Cerebellar cortex (tissue), 1 donor: Measurements from ENCODE around the gene TUBGCP6.

Experiments used
- DNase-seq: peaks from one replicate; pipeline ENCODE4 v3.0.0-alpha.2; 2015; ENCODE audit warnings: low spot score

TUBGCP6 gene

DNA sequence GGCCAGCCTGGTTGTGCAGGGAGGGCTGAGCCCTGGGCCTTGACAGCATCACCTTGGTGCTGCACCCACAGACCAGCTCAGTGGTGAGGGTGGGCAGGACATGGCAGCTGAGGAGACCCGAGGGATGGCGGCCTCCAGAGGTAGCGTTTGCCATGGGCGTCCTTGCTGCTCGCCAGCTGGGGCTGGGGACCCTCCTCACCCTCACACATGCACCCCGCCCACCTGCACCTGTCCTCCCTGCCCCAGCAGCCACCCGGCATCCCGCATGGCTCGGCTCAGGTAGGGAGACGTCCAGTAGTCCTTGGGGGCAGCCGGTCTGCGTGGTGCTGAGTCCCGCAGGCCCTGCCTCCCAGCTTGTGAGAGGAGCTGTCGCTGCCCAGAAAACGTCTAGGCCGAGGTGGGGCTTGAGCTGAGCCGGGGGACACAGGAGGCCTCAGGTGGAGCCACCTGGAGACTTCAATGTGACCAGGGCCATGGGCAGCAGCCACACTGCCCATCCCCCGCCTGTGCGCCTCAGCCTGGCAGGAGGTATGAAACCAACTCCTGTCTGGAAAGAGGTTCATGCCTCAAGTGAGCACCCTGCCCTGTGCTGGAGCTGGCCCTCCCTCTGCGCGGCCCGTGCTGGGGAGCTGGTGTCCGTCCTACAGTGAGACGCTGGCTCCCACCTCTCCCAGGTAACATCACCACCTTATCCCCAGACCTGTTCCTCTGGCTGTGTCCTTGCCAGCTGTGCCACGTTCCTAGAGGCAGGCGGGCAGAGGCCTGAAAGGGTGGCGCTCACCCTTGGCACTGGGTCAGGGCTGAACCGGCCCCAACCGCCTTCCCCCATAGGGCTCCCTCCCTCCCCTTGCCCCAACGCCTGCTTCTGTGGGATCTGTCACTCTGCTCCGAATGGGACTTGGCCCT is 62.4 kb downstream of the TUBGCP6 start:
- no peak for DNase-seq

DNA sequence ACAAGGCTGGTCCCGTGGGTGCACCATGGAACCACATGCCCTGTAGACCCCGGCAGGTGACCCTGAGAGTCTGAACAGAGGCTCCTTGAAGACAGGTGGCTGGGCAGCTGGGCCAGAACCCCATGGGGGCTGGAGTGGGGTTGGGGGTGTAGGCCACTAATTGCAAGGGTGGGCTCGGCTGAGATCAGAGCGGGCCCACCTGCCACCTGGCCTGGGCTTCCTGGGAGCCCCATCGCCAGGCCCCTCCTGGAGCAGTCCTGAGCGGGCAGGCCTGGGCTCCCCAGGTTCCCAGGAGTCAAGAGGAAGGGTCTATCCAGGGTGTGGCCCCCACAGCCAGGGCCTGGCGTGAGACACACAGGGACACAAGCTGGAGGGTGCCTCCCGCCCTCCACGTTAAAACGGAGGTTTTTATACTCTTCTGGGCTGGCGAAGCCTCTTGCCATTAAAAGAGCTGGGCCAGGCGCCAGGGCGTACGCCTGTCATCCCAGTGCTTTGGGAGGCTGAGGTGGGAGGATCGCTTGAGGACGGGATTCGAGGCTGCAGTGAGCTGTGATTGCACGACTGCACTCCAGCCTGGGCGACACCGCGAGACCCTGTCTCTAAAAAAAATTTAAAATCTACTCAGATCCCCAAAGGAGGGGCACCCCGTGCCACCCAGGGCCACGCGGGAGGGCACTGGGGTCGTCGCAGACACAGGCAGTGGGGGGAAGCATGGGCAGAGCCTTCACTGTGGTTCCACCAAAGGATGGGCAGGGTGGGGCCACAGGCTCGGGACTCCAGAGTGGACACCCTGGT is 63.9 kb downstream of the TUBGCP6 start:
- DNase-seq: no peak

DNA sequence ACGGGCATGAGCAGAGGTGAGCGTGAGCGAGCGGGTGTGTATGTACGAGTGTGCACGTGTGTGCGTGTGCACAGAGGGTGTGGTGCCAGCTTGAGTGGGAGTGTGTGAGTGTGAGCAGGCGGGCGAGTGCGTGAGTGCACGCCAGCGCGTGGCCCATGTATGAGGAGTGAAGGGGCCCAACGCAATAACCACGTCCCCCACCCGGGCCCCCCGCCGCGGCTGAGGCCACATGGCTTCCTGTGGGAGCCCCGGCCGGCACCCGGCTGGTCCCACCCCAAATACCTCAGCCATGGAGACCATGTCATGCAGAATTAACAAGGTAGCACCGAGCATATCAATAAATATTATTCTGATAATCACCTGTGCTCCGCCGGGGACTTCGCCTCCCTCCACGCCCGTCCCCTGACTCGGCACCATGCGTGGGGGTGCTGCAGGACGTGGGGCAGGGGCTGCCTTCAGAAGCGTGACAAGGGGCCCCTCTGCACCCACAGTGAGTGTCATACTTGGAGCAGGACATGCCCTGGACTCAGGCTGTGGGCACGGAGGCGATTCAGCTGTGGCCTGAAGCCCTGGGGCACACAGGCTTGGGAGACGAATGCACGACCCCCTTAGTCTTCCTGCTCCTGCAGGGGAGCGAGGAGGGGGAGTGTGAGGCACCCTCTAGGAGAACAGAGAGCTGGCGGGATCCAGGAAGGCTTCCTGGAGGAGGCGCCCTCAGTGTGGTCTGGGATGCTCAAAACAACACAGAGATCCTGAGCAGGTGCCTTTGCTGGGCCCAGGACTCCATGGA is 64.7 kb downstream of the TUBGCP6 start:
- no peak for DNase-seq

GRCh38 chr22:50178871-50179869 is 65.7 kb downstream of the TUBGCP6 start:
- no peak for DNase-seq

- DNase-seq: no peak
Measured at GRCh38 chr22:50178471-50178864, 66.4 kb downstream of the TUBGCP6 start.

GRCh38 chr22:50177537-50178470 is 67.0 kb downstream of the TUBGCP6 start:
- DNase-seq: no peak

DNA sequence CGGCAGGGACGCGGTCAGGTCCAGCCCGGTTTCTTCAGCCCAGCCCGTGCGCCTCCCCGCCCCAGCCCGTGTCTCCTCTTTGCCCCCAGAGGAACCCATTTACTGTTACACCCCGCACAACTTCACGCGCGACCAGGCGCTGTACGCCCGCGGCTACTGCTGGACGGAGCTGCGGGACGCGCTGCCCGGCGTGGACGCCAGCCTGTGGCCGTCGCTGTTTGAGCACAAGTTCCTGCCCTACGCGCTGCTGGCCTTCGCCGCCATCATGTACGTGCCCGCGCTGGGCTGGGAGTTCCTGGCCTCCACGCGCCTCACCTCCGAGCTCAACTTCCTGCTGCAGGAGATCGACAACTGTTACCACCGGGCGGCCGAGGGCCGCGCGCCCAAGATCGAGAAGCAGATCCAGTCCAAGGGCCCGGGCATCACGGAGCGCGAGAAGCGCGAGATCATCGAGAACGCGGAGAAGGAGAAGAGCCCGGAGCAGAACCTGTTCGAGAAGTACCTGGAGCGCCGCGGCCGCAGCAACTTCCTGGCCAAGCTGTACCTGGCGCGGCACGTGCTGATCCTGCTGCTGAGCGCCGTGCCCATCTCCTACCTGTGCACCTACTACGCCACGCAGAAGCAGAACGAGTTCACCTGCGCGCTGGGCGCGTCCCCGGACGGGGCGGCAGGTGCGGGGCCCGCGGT is 67.8 kb downstream of the TUBGCP6 start:
- DNase-seq: no peak

DNA sequence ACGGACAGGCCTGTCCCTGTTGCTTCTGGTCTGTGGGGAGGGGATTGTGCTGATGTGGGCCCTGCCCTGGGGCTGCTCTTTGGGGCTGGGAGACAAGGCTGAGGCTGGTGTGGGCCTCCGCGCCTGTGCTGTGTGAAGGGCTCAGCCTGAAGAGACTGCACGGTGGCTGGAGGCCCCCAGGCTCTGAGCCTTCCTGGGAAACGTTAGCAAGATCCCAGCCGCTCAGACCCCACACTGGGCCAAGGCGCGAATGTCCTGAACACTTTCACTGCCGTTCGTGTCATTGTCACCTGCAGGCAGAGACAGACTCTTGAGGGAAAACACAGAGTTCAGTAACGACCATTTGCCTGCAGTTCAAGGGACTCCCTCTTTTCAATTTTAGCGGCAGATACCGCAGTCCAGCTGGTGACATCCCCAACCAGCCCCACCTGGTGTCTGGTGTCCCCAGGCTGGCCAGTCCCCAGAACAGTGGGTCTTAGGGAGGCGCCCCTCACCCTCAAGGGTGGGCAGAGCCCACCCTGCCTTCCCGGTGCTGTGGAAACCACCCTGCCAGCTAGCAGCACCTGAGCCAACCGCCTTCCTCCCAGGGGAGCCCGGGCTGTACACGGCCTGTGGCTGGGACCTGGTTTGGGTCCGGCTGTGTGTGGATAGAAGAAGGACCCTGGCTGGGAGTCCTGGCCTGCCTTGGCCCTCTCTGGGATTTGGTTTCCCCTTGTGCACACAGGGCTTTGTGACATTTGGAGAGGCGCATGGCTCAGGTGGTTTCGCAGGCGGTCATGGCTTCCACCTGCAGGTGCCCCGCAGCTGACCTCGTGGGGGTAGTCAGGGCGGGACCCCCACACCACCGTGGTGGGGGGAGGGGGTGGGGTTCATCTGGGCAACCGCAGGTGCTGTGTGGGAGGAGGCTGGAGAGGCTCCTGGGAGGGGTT is 68.6 kb downstream of the TUBGCP6 start:
- no peak for DNase-seq

- no peak for DNase-seq
Measured at GRCh38 chr22:50175191-50175461, 69.7 kb downstream of the TUBGCP6 start.

DNA sequence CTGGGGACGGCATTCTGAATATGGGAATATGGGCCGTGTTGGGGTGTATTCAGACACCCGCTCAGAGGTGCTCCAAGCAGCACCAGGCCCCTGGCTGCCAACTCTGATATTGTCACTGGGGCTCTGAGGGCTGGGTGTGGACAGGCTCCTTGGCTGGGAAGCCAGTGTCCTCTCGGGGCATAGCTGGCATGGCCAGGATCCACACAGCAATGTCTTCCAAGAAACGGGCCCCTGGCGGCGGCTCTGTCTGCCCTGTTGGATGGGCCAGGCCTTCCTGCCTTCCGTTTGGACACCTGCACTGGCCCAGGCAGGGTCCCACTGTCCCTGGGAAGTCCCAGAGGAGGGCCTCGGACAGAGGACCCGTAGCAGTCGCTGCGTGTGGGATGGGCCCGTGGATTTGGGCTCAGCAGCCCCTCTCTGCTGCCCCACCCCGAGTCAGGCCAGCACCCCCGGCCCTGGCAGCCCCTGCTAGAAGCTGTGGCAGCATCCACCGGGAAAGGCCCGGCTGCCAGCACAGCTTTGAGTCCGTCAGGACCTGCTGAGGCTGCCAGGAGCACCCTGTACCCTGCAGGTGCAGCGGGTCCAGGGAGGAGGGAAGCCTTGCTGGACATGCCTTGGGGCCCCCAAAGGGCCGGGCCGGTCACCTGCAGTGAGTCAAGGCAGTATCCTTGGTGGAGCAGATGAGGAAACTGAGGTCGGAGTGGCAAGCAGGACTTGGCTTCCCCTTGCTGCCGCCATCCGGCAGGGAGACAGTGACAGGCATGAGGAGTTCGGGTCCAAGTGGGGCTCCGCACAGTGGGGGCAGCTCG is 70.2 kb downstream of the TUBGCP6 start:
- DNase-seq: peak; percentile 87

- DNase-seq: no peak
Measured at GRCh38 chr22:50173983-50174355, 70.9 kb downstream of the TUBGCP6 start.

- DNase-seq: no peak
Measured at GRCh38 chr22:50173311-50173982, 71.4 kb downstream of the TUBGCP6 start.

DNA sequence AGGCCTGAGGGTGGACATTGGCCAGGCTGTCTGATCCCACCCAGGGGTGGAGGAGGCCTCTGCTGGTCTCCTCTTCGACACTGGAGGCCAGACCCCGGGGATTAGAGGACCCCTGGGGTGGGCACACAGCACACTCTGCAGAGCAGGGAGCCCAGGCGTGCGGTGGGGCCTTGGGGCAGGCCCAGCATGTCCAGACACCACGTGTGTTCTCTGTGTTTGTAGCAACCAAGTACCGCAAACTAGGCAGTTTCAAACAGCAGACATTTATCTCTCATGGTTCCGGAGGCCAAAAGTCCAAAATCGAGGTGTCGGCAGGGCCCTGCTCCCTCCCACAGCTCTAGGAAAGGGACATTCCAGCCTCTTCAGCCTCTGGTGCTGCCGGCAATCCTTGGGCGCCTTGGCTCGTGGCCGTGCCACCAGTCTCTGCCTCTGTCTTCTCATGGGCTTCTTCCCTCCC is 72.8 kb downstream of the TUBGCP6 start:
- DNase-seq: no peak

GRCh38 chr22:50171319-50171964 is 73.4 kb downstream of the TUBGCP6 start:
- no peak for DNase-seq

GRCh38 chr22:50170453-50171318 is 74.1 kb downstream of the TUBGCP6 start, which contains the start of gene PANX2:
Gene PANX2, plus strand, starts transcription at chr22:50170731. Its CDS starts 0 bp downstream, at chr22:50170731.
- DNase-seq: no peak
